SK-N-SH (cell line): Measurements from ENCODE around the gene RFTN1. TPM values are rescaled to one million over a fixed set of nuclear protein-coding genes. Genes with fewer than 3 reads are reported as not detected.

Source experiments
- CTCF ChIA-PET: fragments of 300-600, 350-600 bp; formaldehyde crosslinking; extraction: SDS; loops from one replicate; lab custom pipeline; 2021; lab: Yijun Ruan, JAX
- POLR2A ChIA-PET: fragments of 350-600 bp; sonication (Branson Sonifier 250); formaldehyde crosslinking; extraction: SDS; loops from one replicate; lab custom pipeline; 2020; ENCODE audit warnings: antibody characterized with exemption, inconsistent platforms; lab: Yijun Ruan, JAX
- DNase-seq: peaks from one replicate; pipeline ENCODE4 v3.0.0; 2012
- H2AFZ ChIP-seq: fragments of 200-600 bp; sonication (generic); 2 replicates; pipeline ENCODE4 v1.8.1; 2016; ENCODE audit warnings: antibody characterized with exemption, mild to moderate bottlenecking, low read depth
- H3F3A ChIP-seq: fragments of 200-600 bp; sonication (generic); replicated peaks from 2 replicates; pipeline ENCODE3; 2016; ENCODE audit warnings: antibody characterized with exemption, mild to moderate bottlenecking; ENCODE audit not compliant: insufficient read depth
- H3K27ac ChIP-seq, 2 experiments: fragments of 200-500 bp in 1 of 2; fragments of 200-600 bp in 1 of 2; sonication (Bioruptor generic) in 1 of 2; sonication (generic), shearing (Covaris generic) in 1 of 2; 2 replicates each; pipeline versions ENCODE4 v1.5.1 to v1.6.1; 2014 to 2016; ENCODE audit warnings: low read depth in 2 of 2, inconsistent platforms in 1 of 2, low read length in 1 of 2, mild to moderate bottlenecking in 1 of 2, mixed read lengths in 1 of 2
- H3K27me3 ChIP-seq: fragments of 200-600 bp; sonication (generic), shearing (Covaris generic); 2 replicates; pipeline ENCODE4 v1.6.1; 2016; ENCODE audit warnings: mixed run types; ENCODE audit not compliant: insufficient read depth
- H3K36me3 ChIP-seq, 2 experiments: fragments of 200-500 bp in 1 of 2; fragments of 200-600 bp in 1 of 2; sonication (Bioruptor generic) in 1 of 2; sonication (generic) in 1 of 2; replicated peaks in 1 of 2; 2 replicates each; pipeline versions ENCODE3 to v1.5.1; 2014 to 2016; ENCODE audit warnings: low read length in 1 of 2, mild to moderate bottlenecking in 1 of 2; ENCODE audit not compliant: insufficient read depth in 2 of 2, control insufficient read depth in 1 of 2
- H3K4me1 ChIP-seq, 2 experiments: fragments of 200-500 bp in 1 of 2; fragments of 200-600 bp in 1 of 2; sonication (Bioruptor generic) in 1 of 2; sonication (generic), shearing (Covaris generic) in 1 of 2; 2 replicates each; pipeline versions ENCODE4 v1.5.1 to v1.6.1; 2014 to 2016; ENCODE audit warnings: low read depth in 1 of 2, low read length in 1 of 2, mixed run types in 1 of 2; ENCODE audit not compliant: insufficient read depth in 2 of 2, control insufficient read depth in 1 of 2
- H3K4me2 ChIP-seq: fragments of 200-600 bp; sonication (generic), shearing (Covaris generic); 2 replicates; pipeline ENCODE4 v1.6.1; 2017; ENCODE audit warnings: mixed run types
- H3K4me3 ChIP-seq, 2 experiments: fragments of 200-500 bp in 1 of 2; fragments of 200-600 bp in 1 of 2; sonication (Bioruptor generic) in 1 of 2; sonication (generic), shearing (Covaris generic) in 1 of 2; 2 replicates each; pipeline versions ENCODE4 v1.5.1 to v1.8.1; 2014 to 2016; ENCODE audit warnings: low read depth in 2 of 2, inconsistent platforms in 1 of 2, low read length in 1 of 2, mild to moderate bottlenecking in 1 of 2, mixed read lengths in 1 of 2, moderate library complexity in 1 of 2
- H3K79me2 ChIP-seq: fragments of 200-600 bp; sonication (generic); 2 replicates; pipeline ENCODE4 v1.8.1; 2017; ENCODE audit warnings: mild to moderate bottlenecking; ENCODE audit not compliant: insufficient read depth
- H3K9ac ChIP-seq: fragments of 200-600 bp; sonication (generic); 2 replicates; pipeline ENCODE4 v1.6.1; 2017; ENCODE audit warnings: mixed run types
- H3K9me2 ChIP-seq: fragments of 200-600 bp; sonication (generic); 2 replicates; pipeline ENCODE4 v1.6.1; 2017; ENCODE audit warnings: mixed run types
- H3K9me3 ChIP-seq: fragments of 200-600 bp; sonication (generic); 2 replicates; pipeline ENCODE4 v1.6.1; 2017; ENCODE audit warnings: mixed run types, mild to moderate bottlenecking, moderate library complexity
- H4K20me1 ChIP-seq: fragments of 200-600 bp; sonication (generic); 2 replicates; pipeline ENCODE4 v1.6.1; 2017; ENCODE audit warnings: mild to moderate bottlenecking, mixed run types; ENCODE audit not compliant: insufficient read depth
- CHD2 ChIP-seq: fragments of 150-350 bp; IDR thresholded peaks from 2 replicates; pipeline ENCODE4 v1.6.1; 2018; ENCODE audit warnings: low read length; ENCODE audit not compliant: partially characterized antibody
- EP300 ChIP-seq, 2 experiments: IDR thresholded peaks; 2 replicates each; pipeline versions ENCODE4 v1.4.0 to v1.6.1; 2012; ENCODE audit warnings: borderline replicate concordance in 1 of 2, low read depth in 1 of 2, low read length in 1 of 2
- EZH2phosphoT487 ChIP-seq: fragments of 200-600 bp; sonication (generic); IDR thresholded peaks from 2 replicates; pipeline ENCODE4 v1.6.1; 2017; ENCODE audit warnings: low read depth, mixed run types, mild to moderate bottlenecking, antibody characterized with exemption, moderate library complexity, borderline replicate concordance
- FOXJ3 ChIP-seq: sonication (generic); formaldehyde crosslinking; IDR thresholded peaks from 2 replicates; pipeline ENCODE4 v1.5.1; 2020; ENCODE audit warnings: mild to moderate bottlenecking, missing genetic modification reagents
- FOXM1 ChIP-seq: IDR thresholded peaks from 2 replicates; pipeline ENCODE4 v1.4.0; 2012; ENCODE audit warnings: low read depth, mild to moderate bottlenecking
- GABPA ChIP-seq: IDR thresholded peaks from 2 replicates; pipeline ENCODE4 v1.4.0; 2012; ENCODE audit warnings: low read depth, mild to moderate bottlenecking
- JUND ChIP-seq: IDR thresholded peaks from 2 replicates; pipeline ENCODE4 v1.4.0; 2012
- NFIC ChIP-seq: IDR thresholded peaks from 2 replicates; pipeline ENCODE4 v1.4.0; 2012; ENCODE audit warnings: borderline replicate concordance
- NRF1 ChIP-seq: IDR thresholded peaks from 2 replicates; pipeline ENCODE4 v1.6.1; 2012; ENCODE audit warnings: low read depth, mild to moderate bottlenecking, low read length
- PBX3 ChIP-seq: IDR thresholded peaks from 2 replicates; pipeline ENCODE4; 2012
- RAD21 ChIP-seq: IDR thresholded peaks from 2 replicates; pipeline ENCODE4 v1.6.1; 2012; ENCODE audit warnings: mild to moderate bottlenecking, low read length
- RFX5 ChIP-seq: IDR thresholded peaks from 2 replicates; pipeline ENCODE4 v1.6.1; 2012; ENCODE audit warnings: mild to moderate bottlenecking, improper control_type of control experiment, low read length
- RXRA ChIP-seq: IDR thresholded peaks from 2 replicates; pipeline ENCODE4 v1.4.0; 2012; ENCODE audit warnings: low read depth, mild to moderate bottlenecking, borderline replicate concordance
- SMC3 ChIP-seq: IDR thresholded peaks from 2 replicates; pipeline ENCODE4 v1.6.1; 2012; ENCODE audit warnings: low read depth, low read length, improper control_type of control experiment
- TAF1 ChIP-seq: IDR thresholded peaks from 2 replicates; pipeline ENCODE4 v1.6.1; 2012; ENCODE audit warnings: low read depth, mild to moderate bottlenecking, low read length, moderate library complexity, borderline replicate concordance
- TCF12 ChIP-seq: IDR thresholded peaks from 2 replicates; pipeline ENCODE4 v1.4.0; 2012
- TEAD4 ChIP-seq: IDR thresholded peaks from 2 replicates; pipeline ENCODE4 v1.4.0; 2012; ENCODE audit warnings: mild to moderate bottlenecking, borderline replicate concordance; ENCODE audit not compliant: insufficient read depth
- USF1 ChIP-seq: IDR thresholded peaks from 2 replicates; pipeline ENCODE4 v1.4.0; 2012; ENCODE audit warnings: low read depth, borderline replicate concordance
- YY1 ChIP-seq: IDR thresholded peaks from 2 replicates; pipeline ENCODE4 v1.4.0; 2012; ENCODE audit warnings: low read depth, mild to moderate bottlenecking
- ZBTB33 ChIP-seq: IDR thresholded peaks from 2 replicates; pipeline ENCODE4 v1.4.0; 2012; ENCODE audit warnings: low read depth, borderline replicate concordance
- WGBS: methylation state at CpG from one replicate; pipeline ENCODE4 v1.1.6; 2017; ENCODE audit warnings: low lambda C conversion rate; 5-methylcytosine and 5-hydroxymethylcytosine counted together
- polyA plus RNA-seq, 3 experiments: library from polyadenylated mRNA; depleted of rRNA; stranded (reverse); fragments of >200 nt; gene quantifications; 2 replicates each; pipeline ENCODE4 v1.2.3, GENCODE V29; 2012

RFTN1 gene
- polyA plus RNA-seq, 1 of the 3 experiments (the other 2 are of a cell fraction), result 21.2 TPM

- no peaks in the 10 kb centered on the region for H3K9me2 ChIP-seq
- CTCF ChIA-PET, result interaction anchor here (1.0 kb wide), 1 partner anchor 18 kb away, joined by 3 read pairs; no protein-coding TSS in a partner anchor
- H3K4me1 ChIP-seq, result no peaks in the 10 kb centered on the region; a peak in 1 of 4 replicates
- WGBS, result 93% methylated on average over 2 of the region's 2 CpGs
- POLR2A ChIA-PET, result no interaction called here
- no peaks in the 10 kb centered on the region for H3K27me3 ChIP-seq
- TF ChIP-seq EZH2phosphoT487 (no peak), PBX3 (no peak), SMC3 (no peak), JUND (no peak), USF1 (no peak), FOXJ3 (CRISPR knock-in tag) (no peak), TAF1 (no peak), TCF12 (no peak), ZBTB33 (no peak), YY1 (no peak), NRF1 (no peak), NFIC (no peak), CHD2 (no peak), FOXM1 (no peak), EP300 (IDR thresholded peaks at IDR 0.05; ENCODE audit: borderline replicate concordance in 1 of 2, low read depth in 1 of 2, low read length in 1 of 2) (no peak), GABPA (no peak), TEAD4 (no peak), RFX5 (no peak), RXRA (no peak), RAD21 (no peak)
- TF ChIP-seq, all 33 proteins: peak for 0
- H3K4me3 ChIP-seq, result no peak overlapping the region
- no peak overlapping the region for H3K4me2 ChIP-seq
- no peak overlapping the region for H3K27ac ChIP-seq
- DNase-seq, result no peak
- no peaks in the 10 kb centered on the region for H3F3A ChIP-seq
- no peaks in the 10 kb centered on the region for H3K9me3 ChIP-seq
- no peak overlapping the region for H2AFZ ChIP-seq
- H3K9ac ChIP-seq, result no peak overlapping the region
- no peaks in the 10 kb centered on the region for H3K79me2 ChIP-seq
- peaks cover 0 to 32% of the 10 kb centered on the region in 2 experiments for H3K36me3 ChIP-seq
- no peaks in the 10 kb centered on the region for H4K20me1 ChIP-seq
Measured at GRCh38 chr3:16370503-16370871, 143.0 kb downstream of the RFTN1 start.
